K562 (cell line): ENCODE measurements around the gene CNOT2. TPM values are rescaled to one million over a fixed set of nuclear protein-coding genes. Genes with fewer than 3 reads are reported as not detected.

Source experiments
- ATAC-seq: fragments of 200-7000 bp; cut with Tn5 transposase; 3 replicates; pipeline ENCODE4 v1.9.1; 2020; ENCODE audit warnings: moderate library complexity
- BruUV-seq: library from RNA; stranded (reverse); fragments of 400-500 nt; replicated peaks from 2 replicates; lab custom pipeline; 2021; lab: Mats Ljungman, UMichigan
- CTCF ChIA-PET: fragments of 300-600 bp; formaldehyde crosslinking; extraction: SDS; loops from one replicate; lab custom pipeline; 2021; ENCODE audit warnings: low intra/inter-chr PET ratio; lab: Yijun Ruan, JAX
- POLR2A ChIA-PET: fragments of 300-600, 350-650 bp; sonication (Branson Sonifier 250); formaldehyde crosslinking; extraction: SDS; loops from one replicate; lab custom pipeline; 2021; ENCODE audit warnings: antibody characterized with exemption, inconsistent platforms; lab: Yijun Ruan, JAX
- DNase-seq, 4 experiments: peaks; one replicate each; pipeline versions ENCODE4 v3.0.0 to v3.0.0-alpha.2; 2011 to 2018; ENCODE audit warnings: low spot score in 3 of 4, mixed read lengths in 3 of 4; ENCODE audit errors: extremely low read depth in 1 of 4
- FAIRE-seq: peaks from 2 replicates; lab custom pipeline; 2011; peaks lifted over from hg19 to GRCh38; lab: Jason Lieb, UNC
- H2AFZ ChIP-seq: 2 replicates; pipeline ENCODE4 v1.6.0; 2011; ENCODE audit warnings: low read depth, low read length, control low read depth, inconsistent platforms
- H3K27ac ChIP-seq: fragments of 200-600 bp; 3 replicates; pipeline ENCODE4 v1.8.0; 2011; ENCODE audit warnings: low read depth, mild to moderate bottlenecking, control low read depth, inconsistent platforms, low read length, moderate library complexity, mixed read lengths; ENCODE audit errors: extremely low read depth
- H3K27me3 ChIP-seq, 2 experiments: fragments of 300-600 bp in 1 of 2; 2 replicates in 1 of 2; 3 replicates in 1 of 2; pipeline versions ENCODE4 v1.6.0 to v1.8.0; 2011; ENCODE audit warnings: inconsistent platforms in 2 of 2, low read length in 2 of 2, mild to moderate bottlenecking in 1 of 2, mixed read lengths in 1 of 2, moderate library complexity in 1 of 2; ENCODE audit not compliant: control insufficient read depth in 2 of 2, insufficient read depth in 2 of 2
- H3K36me3 ChIP-seq: fragments of 300-600 bp; 3 replicates; pipeline ENCODE4 v1.8.0; 2011; ENCODE audit warnings: mild to moderate bottlenecking, low read length, inconsistent platforms; ENCODE audit not compliant: control insufficient read depth, insufficient read depth
- H3K4me1 ChIP-seq, 2 experiments: fragments of 200-600 bp in 1 of 2; replicated peaks in 1 of 2; 2 replicates in 1 of 2; 3 replicates in 1 of 2; pipeline versions ENCODE4 v1.5.1 to v1.8.0; 2011; ENCODE audit warnings: inconsistent platforms in 2 of 2, low read length in 2 of 2, mild to moderate bottlenecking in 1 of 2, mixed read lengths in 1 of 2, moderate library complexity in 1 of 2; ENCODE audit not compliant: control insufficient read depth in 2 of 2, insufficient read depth in 2 of 2
- H3K4me2 ChIP-seq: 2 replicates; pipeline ENCODE4 v1.6.1; 2011; ENCODE audit warnings: low read length, control low read depth, inconsistent platforms, mixed read lengths; ENCODE audit not compliant: insufficient read depth
- H3K4me3 ChIP-seq: fragments of 200-600 bp; sonication (generic), shearing (Covaris generic); 2 replicates; pipeline ENCODE4 v1.5.1; 2016; ENCODE audit warnings: control low read depth, inconsistent platforms
- H3K79me2 ChIP-seq: fragments of 200-600 bp; 3 replicates; pipeline ENCODE4 v1.8.0; 2011; ENCODE audit warnings: low read length, inconsistent platforms; ENCODE audit not compliant: control insufficient read depth, insufficient read depth
- H3K9ac ChIP-seq, 2 experiments: 2 replicates each; pipeline versions ENCODE4 v1.6.0 to v1.6.1; 2011; ENCODE audit warnings: low read depth in 2 of 2, low read length in 2 of 2, control low read depth in 1 of 2, inconsistent platforms in 1 of 2, mild to moderate bottlenecking in 1 of 2, mixed read lengths in 1 of 2; ENCODE audit not compliant: insufficient read depth in 1 of 2
- H3K9me1 ChIP-seq: one replicate; pipeline ENCODE4 v1.6.0; 2011; ENCODE audit warnings: inconsistent platforms, mild to moderate bottlenecking, low read length, moderate library complexity; ENCODE audit not compliant: control insufficient read depth, insufficient read depth
- H3K9me3 ChIP-seq: replicated peaks from 2 replicates; pipeline ENCODE4 v1.5.1; 2011; ENCODE audit warnings: low read depth, low read length, inconsistent platforms; ENCODE audit not compliant: control insufficient read depth, insufficient read depth
- H4K20me1 ChIP-seq: replicated peaks from 2 replicates; pipeline ENCODE4 v1.6.1; 2011; ENCODE audit warnings: low read length, inconsistent platforms, mixed read lengths; ENCODE audit not compliant: control insufficient read depth, insufficient read depth
- BACH1 ChIP-seq: fragments of 200-800 bp; sonication (Bioruptor generic); IDR thresholded peaks from 2 replicates; pipeline ENCODE4 v1.6.1; 2016; ENCODE audit warnings: missing genetic modification characterization, missing compliant biosample characterization
- ETV1 ChIP-seq: fragments of 450-650 bp; conservative IDR thresholded peaks from 2 replicates; pipeline ENCODE4 v1.6.1; 2016; ENCODE audit warnings: missing genetic modification characterization, control low read depth, low read depth, missing compliant biosample characterization
- FOXP1 ChIP-seq: sonication (generic); formaldehyde crosslinking; IDR thresholded peaks from 2 replicates; pipeline ENCODE4 v1.8.0; 2022; ENCODE audit warnings: mild to moderate bottlenecking, missing genetic modification reagents
- GTF2E2 ChIP-seq: fragments of 200-800 bp; sonication (Bioruptor generic); IDR thresholded peaks from 2 replicates; pipeline ENCODE4 v1.6.1; 2016; ENCODE audit warnings: missing genetic modification characterization, missing compliant biosample characterization
- ILF3 ChIP-seq: fragments of 450-650 bp; IDR thresholded peaks from 2 replicates; pipeline ENCODE4 v1.6.1; 2018; ENCODE audit warnings: antibody characterized with exemption, mild to moderate bottlenecking, moderate library complexity, borderline replicate concordance
- MEF2A ChIP-seq: IDR thresholded peaks from 2 replicates; pipeline ENCODE4 v1.6.1; 2011; ENCODE audit warnings: low read depth, mild to moderate bottlenecking, low read length, moderate library complexity; ENCODE audit not compliant: control insufficient read depth
- PATZ1 ChIP-seq: fragments of 250-450 bp; sonication (Bioruptor Pico); IDR thresholded peaks from 2 replicates; pipeline ENCODE4 v1.5.0; 2020; ENCODE audit warnings: mild to moderate bottlenecking, borderline replicate concordance
- POLR2H ChIP-seq: IDR thresholded peaks from 2 replicates; pipeline ENCODE4 v1.6.1; 2016; ENCODE audit warnings: missing genetic modification characterization, low read depth, mild to moderate bottlenecking, control low read depth, missing compliant biosample characterization, moderate library complexity
- SIRT6 ChIP-seq: IDR thresholded peaks from one replicate; pipeline ENCODE4 v1.6.1; 2012; ENCODE audit warnings: low read depth, mild to moderate bottlenecking, control low read depth, inconsistent platforms, low read length, moderate library complexity
- SMARCB1 ChIP-seq: IDR thresholded peaks from 2 replicates; pipeline ENCODE4 v1.6.1; 2011; ENCODE audit warnings: improper control_type of control experiment, low read depth; ENCODE audit not compliant: insufficient read length
- SNAPC5 ChIP-seq: fragments of 250-450 bp; sonication (Bioruptor Pico); IDR thresholded peaks from 2 replicates; pipeline ENCODE4 v1.8.0; 2021; ENCODE audit warnings: moderate library complexity, mild to moderate bottlenecking, inconsistent platforms
- SP2 ChIP-seq: IDR thresholded peaks from 2 replicates; pipeline ENCODE4 v1.6.1; 2011; ENCODE audit warnings: mild to moderate bottlenecking, low read depth, low read length, moderate library complexity; ENCODE audit not compliant: poor library complexity, severe bottlenecking; ENCODE audit errors: extremely low read depth
- ZEB2 ChIP-seq: fragments of 450-650 bp; IDR thresholded peaks from 2 replicates; pipeline ENCODE4 v1.6.1; 2016
- ZKSCAN1 ChIP-seq: fragments of 150-350 bp; IDR thresholded peaks from 2 replicates; pipeline ENCODE4 v1.6.1; 2016; ENCODE audit warnings: low read depth, low read length
- WGBS: fragments of 100-300 bp; shearing (Covaris generic); methylation state at CpG from one replicate; pipeline ENCODE4 v1.1.6; 2016; ENCODE audit warnings: low coverage, mixed read lengths; ENCODE audit not compliant: insufficient coverage; ENCODE audit errors: missing lambda C conversion rate; 5-methylcytosine and 5-hydroxymethylcytosine counted together
- in situ Hi-C: fragments of 300-500 bp; cut with MboI; formaldehyde crosslinking; loops from 4 replicates; pipeline ENCODE4 v1.15.0; 2018; ENCODE audit warnings: inconsistent platforms, mixed read lengths
- intact Hi-C: fragments of 100-400 bp; cut with micrococcal nuclease; formaldehyde crosslinking; loops from 2 replicates; pipeline ENCODE4 v1.14.2; 2022
- polyA plus RNA-seq, 8 experiments: library from polyadenylated mRNA; depleted of rRNA in 4 of 8; stranded (reverse) in 5 of 8; unstranded in 3 of 8; fragments of >200 nt; fragmentation: Nextera tagmentation in 2 of 8; fragmentation: Illumina TruSeq in 1 of 8; extraction: Ambion mirVana in 2 of 8; extraction: Trizol in 1 of 8; gene quantifications; 2 replicates each; pipeline versions ENCODE4 v1.2.1 to v1.2.3, GENCODE V29; 2011 to 2014; ENCODE audit warnings: inconsistent platforms in 1 of 8, missing spikeins in 1 of 8
- total RNA-seq, 7 experiments: library from RNA; depleted of rRNA in 6 of 7; stranded (reverse); fragments of >200 nt in 6 of 7; fragmentation: Illumina TruSeq in 2 of 7; extraction: Trizol in 2 of 7; gene quantifications; 2 replicates each; pipeline versions ENCODE4 v1.2.1 to v1.2.3, GENCODE V29; 2011 to 2021; ENCODE audit warnings: low replicate concordance in 1 of 7
- TF ChIP-seq, protein P1 (sequence below): fragments of 250-450 bp; sonication (Bioruptor Pico); IDR thresholded peaks from 2 replicates; pipeline ENCODE4 v1.5.0; 2022; ENCODE audit warnings: mild to moderate bottlenecking

CNOT2 gene
- total and polyA plus RNA-seq, 9 of the 15 experiments (the other 6 are each of a cell fraction or from before 2014, with no cell fraction given) = 43.6 to 119 (median 84.4) TPM

DNA sequence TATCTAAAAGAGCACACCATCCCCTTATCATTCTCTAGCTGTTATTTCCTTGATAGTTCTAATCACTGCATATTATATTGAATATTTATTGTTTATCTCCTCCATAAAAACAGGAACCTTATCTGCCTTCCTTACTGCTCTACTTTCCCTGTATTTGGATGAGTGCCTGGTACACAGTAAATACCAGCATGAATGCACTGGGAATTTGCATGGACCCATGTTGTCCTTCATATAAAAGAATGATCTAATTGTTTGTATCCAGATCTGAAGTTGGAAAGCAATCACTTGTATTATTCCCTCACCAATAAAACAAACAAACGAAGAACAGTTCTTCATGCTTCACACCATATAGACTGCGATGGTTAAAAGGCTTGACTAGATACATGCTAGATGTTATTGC is 15.3 kb upstream of the CNOT2 start:
- Histone ChIP-seq H3K27me3 (no peaks in the 10 kb centered on the region), H4K20me1 (no peaks in the 10 kb centered on the region), H3K36me3 (no peaks in the 10 kb centered on the region), H3K27ac (no peak overlapping the region), H3K4me3 (no peak overlapping the region), H3K79me2 (no peaks in the 10 kb centered on the region), H2AFZ (no peak overlapping the region), H3K4me2 (no peak overlapping the region), H3K9me1 (no peaks in the 10 kb centered on the region), H3K4me1 (no peaks in the 10 kb centered on the region), H3K9ac (no peak overlapping the region), H3K9me3 (no peaks in the 10 kb centered on the region)
- in situ Hi-C loops = no loop called here
- TF ChIP-seq, protein P1, sequence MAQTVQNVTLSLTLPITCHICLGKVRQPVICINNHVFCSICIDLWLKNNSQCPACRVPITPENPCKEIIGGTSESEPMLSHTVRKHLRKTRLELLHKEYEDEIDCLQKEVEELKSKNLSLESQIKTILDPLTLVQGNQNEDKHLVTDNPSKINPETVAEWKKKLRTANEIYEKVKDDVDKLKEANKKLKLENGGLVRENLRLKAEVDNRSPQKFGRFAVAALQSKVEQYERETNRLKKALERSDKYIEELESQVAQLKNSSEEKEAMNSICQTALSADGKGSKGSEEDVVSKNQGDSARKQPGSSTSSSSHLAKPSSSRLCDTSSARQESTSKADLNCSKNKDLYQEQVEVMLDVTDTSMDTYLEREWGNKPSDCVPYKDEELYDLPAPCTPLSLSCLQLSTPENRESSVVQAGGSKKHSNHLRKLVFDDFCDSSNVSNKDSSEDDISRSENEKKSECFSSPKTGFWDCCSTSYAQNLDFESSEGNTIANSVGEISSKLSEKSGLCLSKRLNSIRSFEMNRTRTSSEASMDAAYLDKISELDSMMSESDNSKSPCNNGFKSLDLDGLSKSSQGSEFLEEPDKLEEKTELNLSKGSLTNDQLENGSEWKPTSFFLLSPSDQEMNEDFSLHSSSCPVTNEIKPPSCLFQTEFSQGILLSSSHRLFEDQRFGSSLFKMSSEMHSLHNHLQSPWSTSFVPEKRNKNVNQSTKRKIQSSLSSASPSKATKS = no peak
- no peak for TF ChIP-seq FOXP1 (CRISPR knock-in tag)
- no peak for TF ChIP-seq POLR2H
- no peak for TF ChIP-seq MEF2A
- no peak for TF ChIP-seq ILF3
- TF ChIP-seq SMARCB1 = no peak
- no peak for TF ChIP-seq SNAPC5 (CRISPR knock-in tag)
- TF ChIP-seq SIRT6 = no peak
- TF ChIP-seq GTF2E2 (tag) = no peak
- TF ChIP-seq SP2 = no peak
- no peak for TF ChIP-seq BACH1 (tag)
- no peak for TF ChIP-seq ZEB2
- no peak for TF ChIP-seq ZKSCAN1
- no peak for TF ChIP-seq ETV1 (tag)
- TF ChIP-seq PATZ1 (CRISPR knock-in tag) = no peak
- WGBS = 58% methylated on average over 2 of the region's 2 CpGs
- DNase-seq (no peak), FAIRE-seq (no peak), ATAC-seq (no peak)
- intact Hi-C loops = loop anchor here (1.0 kb wide), 1 partner anchor 36 kb away; no protein-coding TSS in a partner anchor
- CTCF ChIA-PET = no interaction called here
- BruUV-seq = no TSS peak
- POLR2A ChIA-PET = no interaction called here
